DMS 273 (cell line): ENCODE results near the gene ALK.
A peak's percentile ranks its signal among the peaks of the same experiment; 100 is the strongest.

ENCODE experiments used
- DNase-seq: peaks from one replicate; lab custom pipeline; 2025; ENCODE audit not compliant: unreplicated experiment; lab: John Stamatoyannopoulos, UW

Gene ALK

DNA sequence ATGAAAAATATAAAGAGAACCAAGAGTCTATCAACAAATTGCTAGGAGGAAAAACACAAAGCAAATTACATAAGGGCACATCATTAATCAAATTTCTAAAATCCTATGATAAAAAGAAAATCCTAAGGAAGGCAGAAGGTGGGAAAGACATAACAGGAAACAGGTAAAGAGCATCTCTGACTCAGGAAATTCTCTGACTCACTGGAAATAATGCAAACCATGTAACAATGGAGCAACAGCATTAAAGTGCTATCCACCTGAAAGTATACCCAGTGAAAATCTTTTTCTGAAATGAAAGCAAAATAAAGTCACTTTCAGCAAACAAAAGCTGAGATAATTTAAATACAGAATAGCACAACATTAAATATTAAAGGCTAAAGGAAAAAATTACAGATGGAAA is 10.9 kb downstream of the ALK start:
- DNase-seq, result no peak

DNA sequence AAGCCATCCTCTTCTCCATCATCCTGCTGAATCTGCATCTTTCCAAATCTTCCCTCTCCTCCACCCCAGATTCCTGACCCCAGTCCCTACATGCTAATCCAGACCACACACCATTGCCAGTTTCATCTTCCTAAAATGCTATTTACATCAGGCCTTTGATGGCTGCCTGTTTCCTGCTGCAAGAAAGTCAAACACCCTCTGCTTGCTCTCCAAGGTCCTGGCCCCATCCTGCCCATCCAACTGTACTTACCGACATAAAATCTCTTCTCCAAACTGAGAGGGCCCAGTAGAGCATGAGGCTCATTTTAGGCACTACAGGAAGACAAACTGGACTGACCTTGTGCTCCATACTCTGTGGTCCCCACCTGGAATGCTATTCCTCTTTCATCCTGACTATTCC is 19.0 kb downstream of the ALK start:
- DNase-seq, result no peak

DNA sequence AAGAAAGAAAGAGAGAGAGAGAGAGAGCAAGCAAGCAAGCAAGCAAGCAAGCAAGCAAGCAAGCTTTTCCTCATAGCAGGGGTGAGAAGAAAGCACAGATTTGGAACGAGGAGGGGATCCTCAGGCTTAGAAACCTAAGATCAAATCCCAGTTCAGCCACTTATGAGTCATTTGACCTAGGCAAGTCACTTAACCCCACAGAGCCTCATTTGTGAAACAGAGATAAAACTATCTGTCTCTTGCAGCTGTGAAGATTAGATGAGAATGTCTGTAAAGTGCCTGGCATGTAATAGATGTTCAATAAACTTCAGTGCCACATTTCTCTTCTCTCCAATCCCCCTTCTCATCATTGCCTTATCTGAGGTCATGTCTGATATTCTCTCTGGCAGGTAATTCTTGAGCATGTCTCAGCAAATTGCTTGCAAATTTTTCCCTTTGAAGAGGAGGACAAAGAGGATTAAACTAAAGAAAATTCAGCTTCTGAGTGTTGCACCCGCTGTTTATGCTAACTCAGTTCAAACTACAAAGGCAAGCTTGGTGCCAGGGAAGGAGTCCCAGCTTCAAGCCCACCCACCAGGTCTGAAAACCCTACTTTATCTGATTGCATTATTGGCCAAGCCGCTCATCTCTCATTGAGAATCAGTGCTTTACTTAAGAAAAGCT is 20.3 kb downstream of the ALK start:
- DNase-seq, result no peak

DNA sequence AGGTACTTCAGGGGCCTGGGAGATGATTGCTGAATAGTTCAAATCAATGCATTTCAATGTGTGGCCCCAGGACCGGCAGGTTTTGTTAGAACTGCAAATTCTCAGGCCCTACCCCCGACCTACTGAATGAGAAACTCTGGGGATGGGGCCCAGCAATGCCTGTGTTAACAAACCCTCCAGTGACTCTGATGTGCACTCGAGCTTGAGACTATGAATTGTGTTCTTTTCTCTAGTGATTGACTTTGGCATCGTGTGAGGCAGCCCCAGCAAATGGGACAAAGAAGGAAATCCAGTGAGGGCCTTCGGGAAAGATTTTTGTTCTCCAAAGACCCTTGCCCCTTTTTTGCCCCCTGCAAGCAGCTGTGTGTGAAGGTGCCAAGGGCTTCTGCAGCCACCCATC is 22.4 kb downstream of the ALK start:
- no peak for DNase-seq

DNA sequence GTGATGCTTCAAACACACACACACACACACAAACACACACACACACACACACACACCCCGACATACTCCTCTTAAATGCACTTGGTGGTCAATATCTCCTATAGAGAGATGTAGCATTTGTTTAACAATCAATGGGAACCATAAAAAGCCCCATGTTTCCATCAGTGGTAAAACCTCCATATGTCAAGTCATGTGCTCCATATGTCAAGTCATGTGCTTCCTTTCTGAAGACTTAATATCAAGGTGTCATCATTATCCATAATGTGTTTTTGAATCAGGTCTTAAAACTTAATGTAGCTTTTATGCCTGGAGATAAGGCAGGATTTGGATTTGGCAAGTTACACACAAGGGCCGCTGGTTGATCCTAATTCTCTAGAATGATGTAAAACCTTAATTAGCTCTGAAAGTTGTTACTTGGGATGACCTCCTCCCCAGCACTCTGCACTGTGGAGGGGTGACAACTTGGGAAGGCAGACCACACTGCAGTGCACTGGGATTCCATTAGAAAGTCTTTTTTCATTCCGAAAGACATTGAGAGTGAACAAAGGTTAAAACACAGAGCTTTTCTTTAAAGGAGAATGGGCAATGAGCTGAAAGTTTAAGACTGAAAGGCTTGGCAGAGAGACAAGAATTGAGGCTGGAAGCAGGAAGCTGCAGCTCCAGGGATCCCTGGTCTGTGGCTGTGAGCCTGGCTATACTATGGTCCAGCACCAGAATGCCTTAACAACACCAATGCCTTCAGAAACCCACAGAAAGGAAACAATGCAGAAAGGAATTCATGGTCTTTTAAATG is 26.4 kb downstream of the ALK start:
- peak; percentile 9 for DNase-seq

DNA sequence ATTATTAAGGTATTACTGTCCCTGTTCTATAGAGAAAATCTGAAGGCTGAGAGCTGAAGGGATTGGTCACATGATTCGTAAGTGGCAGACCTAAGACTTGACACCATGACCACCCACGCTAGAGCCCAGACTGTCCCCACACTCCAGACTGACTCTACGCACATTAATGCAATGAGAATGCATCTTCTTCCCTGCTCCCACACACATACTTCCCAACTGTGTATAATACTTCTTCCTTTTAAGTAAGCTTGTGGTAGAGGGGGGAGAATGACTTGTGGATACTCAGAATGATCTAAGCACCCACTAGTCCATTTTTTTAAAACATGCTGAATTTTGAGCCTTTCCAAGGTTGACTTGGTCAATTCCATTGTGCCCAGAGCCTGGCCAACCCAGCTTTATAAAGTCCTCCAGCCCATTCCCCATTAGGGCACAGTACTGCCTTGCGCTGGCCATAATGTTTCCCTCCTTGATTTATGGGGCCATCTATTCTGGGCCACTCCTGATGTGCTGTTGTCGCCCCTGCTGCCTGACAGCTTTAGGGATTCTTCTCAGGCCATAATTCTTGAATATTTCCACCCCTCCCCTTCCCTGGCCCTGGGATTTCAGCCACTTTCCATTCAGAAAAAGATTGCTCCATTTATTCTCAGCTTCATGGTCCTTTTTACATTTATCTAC is 28.7 kb downstream of the ALK start:
- DNase-seq, result no peak

DNA sequence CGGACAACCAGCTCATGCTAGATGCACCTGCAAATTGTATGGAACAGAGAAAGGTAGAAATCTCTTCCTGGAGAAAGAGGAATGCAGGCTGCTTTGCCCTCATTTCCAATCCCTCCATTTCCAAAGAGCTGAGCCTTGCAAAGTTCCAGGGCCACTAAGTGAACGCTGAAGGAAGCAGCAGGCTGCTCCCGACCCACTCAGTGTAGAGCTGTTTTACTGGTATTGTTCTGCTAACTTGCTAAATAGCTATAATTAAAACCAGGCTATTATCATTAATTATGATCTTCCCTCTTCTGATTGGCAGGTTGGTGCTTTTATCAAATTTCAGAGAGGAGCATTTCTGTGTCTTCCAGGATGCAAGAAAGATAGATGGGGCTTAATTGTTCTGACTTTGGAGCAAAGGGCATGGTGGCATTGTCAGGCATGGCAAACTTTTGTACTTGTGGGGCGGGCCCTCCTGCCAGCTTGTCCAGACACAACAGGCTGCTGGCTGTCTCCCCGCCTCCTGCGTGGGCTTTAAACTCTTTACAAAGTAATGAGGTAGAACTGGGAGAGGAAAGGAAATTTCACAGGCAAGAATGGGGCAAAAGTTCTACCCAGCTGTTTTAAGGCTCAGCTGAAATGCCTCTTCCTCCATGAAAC is 40.2 kb downstream of the ALK start:
- DNase-seq, result no peak

DNA sequence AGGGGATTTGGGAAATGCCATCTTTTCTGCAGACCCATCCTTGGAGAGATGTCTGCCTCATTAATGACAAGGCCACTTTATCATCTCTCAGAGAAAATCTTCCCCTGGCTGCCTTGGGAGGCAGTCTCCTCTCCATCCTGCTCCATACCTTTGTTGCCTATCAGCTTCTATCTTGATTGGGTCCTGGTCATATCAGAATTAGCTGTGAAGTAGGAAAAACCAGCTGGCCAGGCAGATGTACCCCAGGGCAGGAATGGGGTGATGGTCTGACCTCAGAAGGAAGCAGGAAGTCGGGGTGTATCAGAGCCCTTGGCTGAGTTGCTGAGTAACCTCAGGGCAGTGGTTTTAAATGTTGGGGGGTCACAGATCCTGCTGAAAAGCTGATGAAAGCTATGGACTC is 41.3 kb downstream of the ALK start:
- no peak for DNase-seq

DNA sequence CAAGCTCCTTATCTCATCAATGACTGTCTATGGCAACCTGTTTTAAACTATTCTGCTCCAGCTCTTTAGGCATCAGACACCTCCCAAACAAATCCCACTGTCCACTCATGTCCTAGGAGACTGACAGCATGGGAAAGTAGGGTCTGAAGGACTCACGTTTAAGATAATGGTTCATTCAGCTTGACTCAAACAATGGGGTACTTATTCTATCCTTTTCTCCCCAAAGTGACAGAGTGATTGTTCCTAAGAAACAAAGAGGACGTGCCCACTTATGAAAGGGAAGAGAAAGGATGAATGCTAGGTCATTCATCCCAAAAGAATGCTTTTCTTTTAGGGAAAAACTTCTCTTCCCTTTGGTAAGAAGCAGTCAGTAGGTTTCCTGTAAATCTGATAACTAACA is 41.9 kb downstream of the ALK start:
- DNase-seq, result no peak

DNA sequence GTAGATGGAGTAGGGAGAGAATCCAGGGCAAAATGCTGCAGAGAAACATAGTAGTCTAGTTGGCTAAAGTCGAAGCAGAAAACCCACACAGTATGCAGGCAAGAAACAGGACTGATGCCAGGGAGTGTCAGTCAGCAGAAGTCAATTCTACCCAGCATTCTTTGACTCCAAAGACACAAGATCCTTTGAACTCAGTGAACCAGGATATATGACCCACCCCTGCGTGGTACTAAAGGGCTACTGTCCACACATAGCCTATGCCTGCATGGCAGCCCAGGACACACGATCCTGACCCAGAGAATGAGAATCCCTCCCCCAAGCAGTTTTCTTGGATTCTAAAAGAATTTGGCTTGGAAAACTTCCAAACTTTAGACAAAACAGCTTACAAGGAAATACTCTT is 42.5 kb downstream of the ALK start:
- no peak for DNase-seq

DNA sequence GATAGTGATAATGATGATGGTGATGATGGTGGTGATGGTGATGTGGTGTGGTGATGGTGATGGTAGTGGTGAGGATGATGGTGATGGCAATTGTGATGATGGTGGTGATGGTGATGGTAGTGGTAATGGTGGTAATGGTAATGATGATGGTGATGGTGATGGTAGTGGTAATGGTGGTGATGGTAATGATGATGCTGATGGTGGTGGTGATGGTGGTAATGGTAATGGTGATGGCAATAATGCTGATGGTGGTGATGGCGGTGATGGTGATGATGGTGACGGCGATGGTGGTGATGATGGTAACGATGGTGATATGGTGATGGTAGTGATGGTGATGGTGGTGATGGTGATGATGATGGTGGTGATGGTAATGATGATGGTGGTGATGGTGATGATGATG is 45.0 kb downstream of the ALK start:
- no peak for DNase-seq

DNA sequence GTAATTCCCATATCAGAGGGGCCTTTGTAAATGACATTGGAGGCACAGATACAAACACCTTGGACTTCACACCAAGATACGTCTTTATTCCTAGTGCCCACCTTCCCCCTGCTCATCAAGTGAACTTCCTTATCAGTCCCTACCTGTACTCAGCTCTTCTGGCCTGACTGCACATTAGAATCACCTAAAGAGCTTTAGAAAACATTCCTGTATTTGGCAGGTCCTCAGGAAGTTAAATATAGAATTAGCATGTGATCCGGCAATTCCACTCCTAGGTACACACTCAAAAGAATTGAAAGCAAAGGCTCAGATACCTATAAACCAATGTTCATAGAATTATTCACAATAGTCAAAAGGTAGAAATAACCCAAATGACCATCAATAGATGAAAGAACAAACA is 46.6 kb downstream of the ALK start:
- DNase-seq, result no peak

DNA sequence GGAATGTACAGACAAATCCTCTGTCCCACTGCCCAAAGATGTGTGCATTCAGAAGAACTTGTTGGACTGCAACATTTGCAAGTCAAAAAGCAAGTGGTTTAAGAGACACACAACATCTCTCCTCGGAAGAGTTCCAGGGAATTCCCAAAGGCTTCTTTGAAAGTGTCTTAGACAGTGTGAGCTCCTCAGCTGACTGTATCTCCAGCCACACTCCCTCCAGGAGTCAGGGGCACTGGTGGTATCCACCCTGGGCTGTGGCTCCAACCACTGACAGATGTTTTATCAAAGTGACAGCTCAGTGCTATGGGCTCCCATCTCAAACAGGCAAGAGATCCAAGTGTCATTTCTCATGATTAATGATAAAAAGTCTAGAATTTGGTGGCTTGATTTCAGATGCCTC is 48.5 kb downstream of the ALK start:
- DNase-seq, result no peak

DNA sequence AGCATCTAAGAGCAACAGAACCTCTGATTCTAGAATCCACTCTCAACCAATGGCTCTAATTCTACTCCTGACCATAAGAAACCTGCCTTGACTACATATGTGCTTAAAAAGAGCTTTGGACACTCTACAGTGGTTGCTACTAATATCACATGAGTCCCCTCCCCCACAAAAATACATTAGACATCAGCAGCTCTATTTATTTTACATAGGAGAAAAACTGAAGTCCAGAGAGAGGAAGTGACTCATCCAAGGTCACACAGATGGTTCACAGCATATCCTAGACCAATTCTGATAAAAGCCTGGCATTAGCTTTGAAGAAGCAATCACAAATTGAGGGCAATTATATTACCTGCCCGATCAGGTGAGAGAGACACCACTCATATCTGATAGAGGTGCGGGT is 49.8 kb downstream of the ALK start:
- DNase-seq, result no peak

DNA sequence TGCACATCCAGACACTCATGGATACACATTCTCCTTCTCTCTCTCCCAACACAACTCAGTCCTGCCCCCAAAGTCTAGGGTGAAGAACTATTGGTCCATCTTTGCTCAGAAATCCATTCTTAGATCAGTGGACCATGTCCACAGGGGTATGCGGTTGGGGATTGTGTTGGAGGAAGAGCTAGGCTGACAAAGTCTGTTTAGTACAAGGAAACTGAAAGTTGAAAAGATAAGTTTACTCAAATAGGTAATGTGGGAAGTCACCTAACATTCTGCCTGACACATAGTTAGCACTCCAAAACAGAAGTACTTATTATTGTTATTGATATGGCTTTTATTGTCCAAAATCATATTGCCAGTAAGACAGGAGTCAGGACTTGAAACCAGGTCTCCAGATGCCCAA is 55.9 kb downstream of the ALK start:
- DNase-seq, result no peak

DNA sequence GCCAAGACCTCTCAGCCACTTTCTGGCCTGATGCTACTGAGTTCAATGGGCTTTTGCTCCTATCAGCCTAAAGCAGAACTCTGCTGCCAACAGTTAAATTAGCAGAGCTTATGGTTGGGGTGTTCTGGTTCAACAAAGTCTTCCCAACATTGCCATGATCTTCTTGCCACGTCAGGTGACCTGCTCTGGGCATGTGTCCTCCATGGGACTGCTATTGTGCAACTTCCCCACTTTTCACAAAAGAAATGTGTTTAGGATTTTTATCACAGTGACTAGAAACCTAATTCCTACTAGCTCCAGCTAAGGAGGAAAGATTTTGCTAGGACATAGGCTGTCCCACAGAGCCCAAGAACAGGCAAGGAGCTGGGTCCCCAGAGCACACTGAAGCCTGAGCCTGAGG is 56.4 kb downstream of the ALK start:
- no peak for DNase-seq

DNA sequence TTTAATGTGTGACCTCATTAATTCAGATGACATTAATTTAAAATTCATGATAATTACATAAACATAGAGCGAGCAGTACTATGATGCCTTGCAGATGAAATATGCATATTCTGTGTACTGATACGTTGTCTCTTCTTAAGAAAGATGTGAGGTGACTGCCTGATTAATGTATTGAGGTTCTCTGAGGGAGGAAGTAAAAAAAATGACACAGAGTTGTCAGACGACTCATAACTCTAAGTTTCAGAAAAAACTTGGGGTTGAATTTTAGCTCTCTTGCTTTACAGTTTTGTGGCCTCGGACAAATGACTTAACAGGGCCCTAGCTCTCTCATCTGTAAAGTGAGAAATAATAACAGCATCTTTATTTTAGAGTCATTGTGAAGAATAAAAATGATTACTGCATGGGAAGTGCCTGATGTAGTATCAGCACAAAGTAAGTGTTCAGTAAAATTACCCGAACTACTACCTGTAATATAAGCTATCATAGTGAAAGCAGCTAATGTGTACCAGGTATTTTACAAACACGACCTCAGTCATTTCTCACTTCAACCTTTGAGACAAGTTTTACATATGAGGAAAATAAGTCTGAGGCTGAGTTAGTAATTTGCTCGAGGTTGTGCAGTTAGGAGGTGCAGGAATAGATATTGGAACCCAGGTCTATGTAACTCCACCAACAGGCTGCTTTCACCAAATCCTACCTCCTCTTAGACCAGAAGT is 65.3 kb downstream of the ALK start:
- DNase-seq, result no peak

DNA sequence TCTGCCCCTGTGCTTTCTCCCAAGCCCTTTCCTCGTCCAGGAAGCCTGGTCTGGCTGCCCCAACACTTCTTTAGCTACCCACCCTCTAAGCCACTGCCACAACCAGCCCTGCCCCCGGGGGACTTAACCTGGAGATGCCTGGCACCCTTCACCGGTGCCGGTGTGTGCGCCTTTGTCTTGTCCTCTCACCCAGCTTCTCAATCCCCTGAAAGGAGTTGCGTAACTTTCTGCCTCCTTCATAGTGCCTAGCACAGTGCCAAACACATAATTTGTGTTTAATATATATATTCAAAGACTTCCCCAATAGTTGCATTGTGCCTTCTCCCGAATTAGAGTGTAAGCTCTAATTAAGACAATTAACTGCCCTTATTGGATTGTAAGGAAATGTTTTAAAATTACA is 70.6 kb downstream of the ALK start:
- DNase-seq, result no peak

DNA sequence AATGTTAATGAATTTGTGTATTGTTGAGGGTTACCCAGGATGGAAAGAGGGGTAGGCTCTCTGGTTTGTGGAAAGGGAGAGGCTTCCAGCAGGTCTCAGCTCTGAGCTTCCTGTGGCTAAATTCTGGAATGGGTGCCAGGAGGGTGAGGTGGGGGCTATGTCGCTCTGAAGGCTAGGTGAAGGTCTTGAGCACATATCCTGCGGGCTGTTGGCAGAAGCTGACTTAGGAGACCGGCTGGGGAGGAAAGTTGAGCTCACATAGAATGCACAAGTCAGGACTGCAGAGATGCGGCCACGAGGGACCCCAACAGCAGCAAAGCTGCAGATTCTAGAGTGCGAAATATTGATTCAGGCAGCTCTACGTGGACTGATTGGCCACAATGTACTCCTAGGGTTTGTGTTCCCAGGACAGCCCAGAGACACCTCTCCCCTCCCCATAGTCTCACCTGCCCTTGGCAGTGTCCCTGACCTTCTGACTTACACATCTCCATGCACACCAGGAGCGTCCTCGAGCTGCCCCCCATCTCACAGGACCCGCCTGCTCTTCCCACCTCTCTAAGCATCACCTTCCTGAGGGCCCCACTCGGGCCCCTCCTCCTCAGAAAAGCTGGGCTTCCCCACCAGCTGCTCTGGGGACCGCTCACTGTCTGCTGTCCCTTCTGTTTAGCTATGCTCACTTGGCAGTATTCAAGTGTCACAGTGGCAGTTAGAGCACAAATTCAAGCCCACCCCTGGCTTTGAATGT is 72.6 kb downstream of the ALK start:
- DNase-seq, result no peak

DNA sequence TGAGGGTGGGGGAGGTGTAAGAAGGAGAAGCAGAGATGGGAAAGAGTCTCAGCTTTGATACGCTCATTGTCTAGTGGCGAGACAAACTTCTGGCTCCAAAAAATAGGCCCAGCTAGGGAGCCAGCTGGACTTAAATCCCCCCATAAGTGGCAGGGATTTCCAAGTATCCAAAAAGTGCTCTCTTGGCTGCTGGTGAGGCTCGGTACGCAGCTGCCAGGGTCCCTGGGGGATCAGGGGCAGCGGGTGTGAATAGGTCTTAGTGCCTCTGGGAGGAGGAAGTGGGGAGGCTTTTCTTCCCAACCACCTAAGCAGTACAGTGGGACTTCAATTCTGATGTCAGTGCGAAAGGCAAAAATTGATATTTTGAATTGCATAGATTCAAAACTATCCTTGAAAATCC is 73.5 kb downstream of the ALK start:
- DNase-seq, result peak; percentile 60
